Effector CD4-positive, alpha-beta T cell (primary cell): ENCODE data around the gene CELF3.
"Not testable (repeated sequence)": the region's sequence is repeated elsewhere in the genome, so short reads cannot be mapped to it uniquely, and the experiment has no call there.

Source experiments
- DNase-seq: peaks from one replicate; pipeline ENCODE4 v3.0.0-alpha.2; 2020

The CELF3 gene

GRCh38 chr1:151693057-151693651 lies 23.4 kb downstream of the CELF3 start:
- DNase-seq = no peak

GRCh38 chr1:151692226-151692625 lies 24.4 kb downstream of the CELF3 start:
- no peak for DNase-seq

GRCh38 chr1:151689494-151689893 lies 27.1 kb downstream of the CELF3 start:
- no peak for DNase-seq

GRCh38 chr1:151686561-151686960 lies 30.0 kb downstream of the CELF3 start:
- DNase-seq = no peak

- DNase-seq = no peak
Observed at GRCh38 chr1:151684128-151684527, 32.5 kb downstream of the CELF3 start.

GRCh38 chr1:151682901-151683300 lies 33.7 kb downstream of the CELF3 start:
- DNase-seq = not testable (repeated sequence)

- DNase-seq = no peak
Observed at GRCh38 chr1:151681923-151682322, 34.7 kb downstream of the CELF3 start.

- DNase-seq = no peak
Observed at GRCh38 chr1:151680826-151681225, 35.8 kb downstream of the CELF3 start.

- no peak for DNase-seq
Observed at GRCh38 chr1:151680391-151680790, 36.2 kb downstream of the CELF3 start.

- DNase-seq = no peak
Observed at GRCh38 chr1:151673407-151673806, 43.2 kb downstream of the CELF3 start.

GRCh38 chr1:151670036-151670675 lies 46.4 kb downstream of the CELF3 start:
- not testable (repeated sequence) for DNase-seq

- no peak for DNase-seq
Observed at GRCh38 chr1:151668090-151668489, 48.5 kb downstream of the CELF3 start.

- DNase-seq = no peak
Observed at GRCh38 chr1:151661751-151662150, 54.9 kb downstream of the CELF3 start.

GRCh38 chr1:151655371-151655770 lies 61.2 kb downstream of the CELF3 start:
- DNase-seq = no peak

GRCh38 chr1:151653397-151653796 lies 63.2 kb downstream of the CELF3 start:
- no peak for DNase-seq
